Measurements from ENCODE around the gene RNF207. TPM values are rescaled to one million over a fixed set of nuclear protein-coding genes. Genes with fewer than 3 reads are reported as not detected.
A peak's percentile ranks its signal among the peaks of the same experiment; 100 is the strongest.

Gene RNF207
- polyA plus RNA-seq, 3 donors = 0.10 to 7.7 TPM; not detected in 1

DNA sequence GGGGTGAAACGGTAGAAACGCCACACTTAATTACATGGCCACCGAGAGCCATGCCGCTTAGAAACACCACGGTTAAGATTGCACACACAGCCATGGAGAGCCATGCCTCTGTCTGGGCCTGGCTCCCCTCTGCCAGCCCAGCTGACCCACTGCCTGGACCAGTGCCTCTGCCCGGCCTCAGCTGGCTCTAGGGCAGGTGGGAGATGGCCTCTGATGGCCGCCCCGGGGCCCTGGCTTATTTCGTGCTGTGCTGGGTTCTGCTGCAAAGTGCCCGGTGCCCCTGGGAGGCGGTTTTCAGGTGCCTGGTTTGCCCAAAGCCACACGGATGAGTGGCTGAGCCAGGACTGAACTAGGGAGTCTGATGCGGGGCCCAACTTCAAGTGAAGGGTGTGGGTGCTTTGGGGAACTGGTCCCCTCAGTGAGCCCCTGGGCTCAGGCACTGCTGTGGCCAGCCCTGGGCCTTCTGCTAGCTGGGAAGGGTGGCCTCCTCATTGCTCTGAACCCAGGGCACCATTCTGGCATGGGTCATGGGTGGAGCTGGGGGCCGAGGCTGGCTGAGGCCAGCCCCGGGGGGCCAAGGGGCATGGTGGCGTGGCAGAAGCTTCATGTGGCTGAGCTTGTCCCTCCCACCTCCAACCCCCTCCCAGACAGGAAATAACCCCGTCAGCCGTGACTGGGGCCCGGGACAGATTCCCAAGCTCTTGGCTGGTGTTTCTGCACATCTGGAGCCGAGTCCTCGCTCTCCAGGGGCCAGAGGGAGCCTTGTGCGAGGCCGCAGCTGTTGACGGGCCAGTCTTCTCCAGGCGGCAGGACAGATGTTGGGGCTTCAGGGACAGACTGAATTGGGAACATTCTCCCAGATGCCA lies 56.9 kb downstream of the RNF207 start:
- H3K27ac ChIP-seq (ENCODE audit: low read depth in 1 of 2, low read length in 2 of 2) = no peak overlapping the region
- no peaks in the 10 kb centered on the region for H3K9me3 Mint-ChIP-seq
- H2AFZ ChIP-seq (ENCODE audit: insufficient read depth, low read depth, low read length, poor library complexity, severe bottlenecking) = no peak overlapping the region
- no peak overlapping the region for H3K27ac Mint-ChIP-seq
- H3K4me3 Mint-ChIP-seq = peak overlapping the region; percentile 4 to 55
- intact Hi-C loops (cut with micrococcal nuclease) = no loop called here
- 84% methylated on average over 21 of the region's 25 CpGs for WGBS (ENCODE audit: insufficient coverage)
- TF ChIP-seq CTCF (IDR thresholded peaks at IDR 0.05) = no peak
- H3K36me3 ChIP-seq (replicated peaks in 1 of 2; ENCODE audit: control insufficient read depth in 1 of 2, insufficient read depth in 2 of 2, low read length in 2 of 2) = no peaks in the 10 kb centered on the region
- no peak overlapping the region for H3K4me2 ChIP-seq (replicated peaks; ENCODE audit: extremely low read depth, low read length, poor library complexity, severe bottlenecking)
- H3K27me3 ChIP-seq (ENCODE audit: control insufficient read depth in 2 of 2, insufficient read depth in 2 of 2, low read length in 2 of 2) = peaks cover 8 to 36% of the 10 kb centered on the region in 2 donors
- peaks cover 11 to 18% of the 10 kb centered on the region in 2 donors for H3K4me1 ChIP-seq (ENCODE audit: control insufficient read depth in 1 of 2, insufficient read depth in 2 of 2, low read length in 2 of 2)
- no peak for DNase-seq
- no peak overlapping the region for H3K9ac ChIP-seq (ENCODE audit: insufficient read depth, low read length, poor library complexity, severe bottlenecking)
- H3K9me3 ChIP-seq (replicated peaks in 1 of 2; ENCODE audit: control insufficient read depth in 1 of 2, insufficient read depth in 1 of 2, low read length in 2 of 2) = no peaks in the 10 kb centered on the region
- peaks cover 22 to 49% (median 33%) of the 10 kb centered on the region in 3 donors for H3K27me3 Mint-ChIP-seq (ENCODE audit: low read depth in 3 of 3)
- H3K4me3 ChIP-seq (replicated peaks in 1 of 3; ENCODE audit: low read depth in 2 of 3, low read length in 3 of 3) = no peak overlapping the region
- H4K20me1 ChIP-seq (ENCODE audit: insufficient read depth, low read length) = no peaks in the 10 kb centered on the region
- H3K4me1 Mint-ChIP-seq = peaks cover 11% of the 10 kb centered on the region
- H3K79me2 ChIP-seq (ENCODE audit: insufficient read depth, low read length) = no peaks in the 10 kb centered on the region
- peaks cover 0 to 4% of the 10 kb centered on the region in 2 donors for H3K36me3 Mint-ChIP-seq

DNA sequence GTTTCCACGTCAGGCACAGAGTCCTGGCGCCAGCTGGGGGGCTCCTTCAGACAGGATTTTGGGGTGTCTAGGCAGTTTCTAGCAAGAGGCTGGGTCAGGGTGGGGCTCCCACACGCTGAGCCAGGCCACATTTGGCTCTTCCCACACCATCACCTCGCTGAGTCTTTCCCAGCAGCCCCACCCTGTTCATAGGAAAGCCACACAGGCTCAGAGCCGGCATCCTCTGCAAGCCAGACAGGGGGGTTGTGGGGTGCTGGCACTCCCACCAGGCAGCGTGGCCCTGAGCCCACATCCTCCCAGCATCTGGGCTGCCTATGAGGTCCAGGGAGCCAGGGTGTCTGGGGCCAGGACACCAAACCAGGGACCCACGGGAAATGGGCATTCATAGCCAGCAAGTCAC lies 57.8 kb downstream of the RNF207 start:
- H3K9me3 ChIP-seq (replicated peaks in 1 of 2; ENCODE audit: control insufficient read depth in 1 of 2, insufficient read depth in 1 of 2, low read length in 2 of 2) = no peaks in the 10 kb centered on the region
- peaks cover 11% of the 10 kb centered on the region for H3K4me1 Mint-ChIP-seq
- no peaks in the 10 kb centered on the region for H3K36me3 ChIP-seq (replicated peaks in 1 of 2; ENCODE audit: control insufficient read depth in 1 of 2, insufficient read depth in 2 of 2, low read length in 2 of 2)
- peaks cover 11 to 18% of the 10 kb centered on the region in 2 donors for H3K4me1 ChIP-seq (ENCODE audit: control insufficient read depth in 1 of 2, insufficient read depth in 2 of 2, low read length in 2 of 2)
- intact Hi-C loops (cut with micrococcal nuclease) = no loop called here
- no peak for DNase-seq
- H3K4me2 ChIP-seq (replicated peaks; ENCODE audit: extremely low read depth, low read length, poor library complexity, severe bottlenecking) = no peak overlapping the region
- H3K36me3 Mint-ChIP-seq = peaks cover 0 to 4% of the 10 kb centered on the region in 2 donors
- no peaks in the 10 kb centered on the region for H4K20me1 ChIP-seq (ENCODE audit: insufficient read depth, low read length)
- no peak overlapping the region for H2AFZ ChIP-seq (ENCODE audit: insufficient read depth, low read depth, low read length, poor library complexity, severe bottlenecking)
- H3K79me2 ChIP-seq (ENCODE audit: insufficient read depth, low read length) = no peaks in the 10 kb centered on the region
- H3K4me3 Mint-ChIP-seq = no peak overlapping the region
- 80% methylated on average over 4 of the region's 7 CpGs for WGBS (ENCODE audit: insufficient coverage)
- H3K4me3 ChIP-seq (replicated peaks in 1 of 3; ENCODE audit: low read depth in 2 of 3, low read length in 3 of 3) = no peak overlapping the region
- peaks cover 20 to 42% (median 25%) of the 10 kb centered on the region in 3 donors for H3K27me3 Mint-ChIP-seq (ENCODE audit: low read depth in 3 of 3)
- peaks cover 8 to 32% of the 10 kb centered on the region in 2 donors for H3K27me3 ChIP-seq (ENCODE audit: control insufficient read depth in 2 of 2, insufficient read depth in 2 of 2, low read length in 2 of 2)
- H3K9me3 Mint-ChIP-seq = no peaks in the 10 kb centered on the region
- H3K27ac ChIP-seq (ENCODE audit: low read depth in 1 of 2, low read length in 2 of 2) = no peak overlapping the region
- H3K27ac Mint-ChIP-seq = no peak overlapping the region
- H3K9ac ChIP-seq (ENCODE audit: insufficient read depth, low read length, poor library complexity, severe bottlenecking) = no peak overlapping the region
- TF ChIP-seq CTCF (IDR thresholded peaks at IDR 0.05) = no peak
